Bronchial epithelial cell (primary cell): ENCODE measurements around the gene CC2D1A. TPM values are rescaled to one million over a fixed set of nuclear protein-coding genes. Genes with fewer than 3 reads are reported as not detected.
A peak's percentile ranks its signal among the peaks of the same experiment; 100 is the strongest.

Source experiments
- DNase-seq: peaks from one replicate; pipeline ENCODE4 v3.0.0-alpha.2; 2010; ENCODE audit warnings: low read depth
- FAIRE-seq: peaks from 2 replicates; lab custom pipeline; 2011; peaks lifted over from hg19 to GRCh38; lab: Jason Lieb, UNC
- H3K27me3 ChIP-seq: 2 replicates; pipeline ENCODE4 v1.5.1; 2011; ENCODE audit warnings: low read length; ENCODE audit not compliant: control insufficient read depth, insufficient read depth
- H3K36me3 ChIP-seq: 2 replicates; pipeline ENCODE4 v1.5.1; 2011; ENCODE audit warnings: low read length; ENCODE audit not compliant: control insufficient read depth, insufficient read depth
- H3K4me3 ChIP-seq: 2 replicates; pipeline ENCODE4 v1.5.1; 2011; ENCODE audit warnings: mild to moderate bottlenecking, low read depth, low read length, control low read depth
- total RNA-seq: library from RNA; depleted of rRNA; stranded (reverse); fragments of >200 nt; gene quantifications from 2 replicates; pipeline ENCODE4 v1.2.1, GENCODE V29; 2014
- TF ChIP-seq, protein P1 (sequence below): IDR thresholded peaks from 2 replicates; pipeline ENCODE4 v1.5.1; 2011; ENCODE audit warnings: mild to moderate bottlenecking, moderate library complexity, low read length, control low read depth, inconsistent platforms; ENCODE audit not compliant: insufficient read depth, severe bottlenecking

Gene CC2D1A
- total RNA-seq, 1 donor from 2014 or later = 6.8 TPM

DNA sequence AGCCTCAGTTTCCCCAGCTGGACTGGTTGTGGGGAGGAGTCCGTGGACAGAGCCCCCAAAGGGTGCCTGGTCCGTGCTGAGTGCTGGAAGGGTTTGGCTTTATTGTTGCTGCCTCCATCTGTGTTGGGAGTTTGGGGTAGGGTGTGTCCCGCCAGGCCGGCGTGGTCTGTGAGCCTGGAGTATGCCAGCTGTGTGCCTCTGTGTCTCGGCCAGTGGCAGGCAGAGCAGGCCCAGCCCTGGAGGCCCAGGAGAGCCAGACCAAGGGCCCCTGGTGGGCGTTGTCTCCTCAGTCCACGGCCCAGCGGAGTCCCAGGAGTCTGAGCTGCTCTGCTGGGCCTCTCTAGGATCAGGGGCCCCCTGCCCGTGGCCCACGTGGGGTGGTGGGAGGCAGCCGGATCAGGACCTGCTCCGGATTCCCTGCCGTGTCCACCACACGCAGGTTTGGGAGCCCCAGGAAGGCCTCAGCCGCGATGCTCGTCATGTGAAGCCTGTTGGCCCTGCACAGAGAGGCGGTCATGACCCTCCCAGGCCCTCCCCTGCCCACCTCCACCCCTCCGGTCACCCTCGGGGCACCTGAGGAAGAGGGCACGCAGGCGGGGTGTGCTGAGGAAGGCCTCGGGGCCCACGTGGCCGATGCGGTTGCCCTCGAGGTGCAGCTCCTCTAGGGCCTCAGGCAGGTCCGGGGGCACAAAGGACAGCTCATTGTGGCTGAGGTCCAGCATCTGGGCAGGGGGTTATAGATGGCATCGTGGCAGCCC is 25.6 kb downstream of the CC2D1A start:
- FAIRE-seq = no peak
- H3K4me3 ChIP-seq = no peak overlapping the region

DNA sequence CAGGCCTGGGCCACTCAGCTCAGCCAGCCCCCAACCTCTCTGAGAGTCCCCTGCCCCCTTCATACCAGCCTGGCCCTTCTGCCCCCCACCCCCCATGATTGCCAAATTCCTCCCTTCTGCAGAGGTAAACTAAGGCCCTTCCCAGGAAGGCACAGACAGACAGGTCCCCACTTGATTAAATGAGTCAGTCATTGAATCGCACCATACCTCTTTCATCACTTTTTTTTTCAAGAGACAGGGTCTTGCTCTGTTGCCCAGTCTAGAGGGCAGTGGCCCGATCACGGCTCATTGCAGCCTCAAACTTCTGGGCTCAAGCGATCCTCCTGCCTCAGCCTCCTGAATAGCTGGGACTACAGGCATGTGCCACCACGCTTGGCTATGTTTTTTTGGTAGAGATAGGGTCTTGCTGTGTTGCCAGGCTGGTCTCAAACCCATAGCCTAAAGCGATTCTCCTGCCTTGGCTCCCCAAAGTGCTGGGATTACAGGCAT is 26.2 kb downstream of the CC2D1A start:
- peak; percentile 63 for DNase-seq
- Histone ChIP-seq H3K27me3 (no peaks in the 10 kb centered on the region), H3K36me3 (peaks cover 5% of the 10 kb centered on the region), H3K4me3 (no peak overlapping the region)
- TF ChIP-seq, protein P1, sequence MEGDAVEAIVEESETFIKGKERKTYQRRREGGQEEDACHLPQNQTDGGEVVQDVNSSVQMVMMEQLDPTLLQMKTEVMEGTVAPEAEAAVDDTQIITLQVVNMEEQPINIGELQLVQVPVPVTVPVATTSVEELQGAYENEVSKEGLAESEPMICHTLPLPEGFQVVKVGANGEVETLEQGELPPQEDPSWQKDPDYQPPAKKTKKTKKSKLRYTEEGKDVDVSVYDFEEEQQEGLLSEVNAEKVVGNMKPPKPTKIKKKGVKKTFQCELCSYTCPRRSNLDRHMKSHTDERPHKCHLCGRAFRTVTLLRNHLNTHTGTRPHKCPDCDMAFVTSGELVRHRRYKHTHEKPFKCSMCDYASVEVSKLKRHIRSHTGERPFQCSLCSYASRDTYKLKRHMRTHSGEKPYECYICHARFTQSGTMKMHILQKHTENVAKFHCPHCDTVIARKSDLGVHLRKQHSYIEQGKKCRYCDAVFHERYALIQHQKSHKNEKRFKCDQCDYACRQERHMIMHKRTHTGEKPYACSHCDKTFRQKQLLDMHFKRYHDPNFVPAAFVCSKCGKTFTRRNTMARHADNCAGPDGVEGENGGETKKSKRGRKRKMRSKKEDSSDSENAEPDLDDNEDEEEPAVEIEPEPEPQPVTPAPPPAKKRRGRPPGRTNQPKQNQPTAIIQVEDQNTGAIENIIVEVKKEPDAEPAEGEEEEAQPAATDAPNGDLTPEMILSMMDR = no peak
- FAIRE-seq = no peak

More for the DNA sequence above, 25.6 kb downstream of the CC2D1A start:
- TF ChIP-seq, protein P1 = no peak
- DNase-seq = no peak
- peaks cover 10% of the 10 kb centered on the region for H3K36me3 ChIP-seq
- no peaks in the 10 kb centered on the region for H3K27me3 ChIP-seq

DNA sequence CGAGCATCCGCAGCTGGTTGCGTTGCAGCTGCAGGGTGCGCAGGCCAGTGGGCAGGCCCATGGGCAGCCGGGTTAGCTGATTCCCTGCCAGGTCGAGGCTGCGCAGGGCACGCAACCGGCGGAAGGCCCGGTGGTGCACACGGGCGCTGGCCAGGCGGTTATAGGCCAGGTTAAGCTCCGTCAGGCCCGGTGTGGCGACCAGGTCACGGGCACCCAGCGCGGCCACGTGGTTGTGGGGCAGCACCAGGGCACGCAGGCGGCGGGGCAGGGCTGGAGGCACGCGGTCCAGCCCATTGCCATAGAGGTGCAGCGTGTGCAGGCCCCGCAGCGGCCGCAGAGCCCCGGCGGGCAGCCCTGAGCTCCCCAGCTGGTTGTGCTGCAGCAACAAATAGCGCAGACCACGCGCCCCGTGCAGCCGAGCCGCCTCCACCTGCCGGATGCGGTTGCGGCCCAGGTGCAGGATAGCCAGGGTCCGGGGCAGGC is 27.0 kb downstream of the CC2D1A start:
- TF ChIP-seq, protein P1 = no peak
- Histone ChIP-seq H3K4me3 (no peak overlapping the region), H3K27me3 (no peaks in the 10 kb centered on the region), H3K36me3 (peaks cover 3% of the 10 kb centered on the region)
- DNase-seq = no peak
- no peak for FAIRE-seq

DNA sequence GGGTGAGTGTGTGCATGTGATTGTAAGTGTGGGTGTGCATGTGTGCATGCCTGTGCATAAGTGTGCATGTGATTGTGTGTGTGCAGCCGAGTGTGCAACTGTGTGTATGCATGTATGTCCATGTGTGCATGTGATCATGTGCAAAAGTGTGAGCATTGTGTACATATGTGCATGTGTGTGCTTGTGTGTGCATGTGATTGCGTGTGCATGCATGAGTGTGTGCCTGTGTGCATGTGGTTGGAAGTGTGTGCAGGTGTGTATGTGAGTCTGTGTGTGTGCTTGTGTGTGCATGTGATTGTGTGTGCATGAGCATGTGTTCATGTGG is 28.7 kb downstream of the CC2D1A start:
- peaks cover 2% of the 10 kb centered on the region for H3K36me3 ChIP-seq
- DNase-seq (no peak), FAIRE-seq (peak; percentile 99)
- TF ChIP-seq, protein P1 = no peak
- H3K27me3 ChIP-seq = no peaks in the 10 kb centered on the region
- H3K4me3 ChIP-seq = no peak overlapping the region

DNA sequence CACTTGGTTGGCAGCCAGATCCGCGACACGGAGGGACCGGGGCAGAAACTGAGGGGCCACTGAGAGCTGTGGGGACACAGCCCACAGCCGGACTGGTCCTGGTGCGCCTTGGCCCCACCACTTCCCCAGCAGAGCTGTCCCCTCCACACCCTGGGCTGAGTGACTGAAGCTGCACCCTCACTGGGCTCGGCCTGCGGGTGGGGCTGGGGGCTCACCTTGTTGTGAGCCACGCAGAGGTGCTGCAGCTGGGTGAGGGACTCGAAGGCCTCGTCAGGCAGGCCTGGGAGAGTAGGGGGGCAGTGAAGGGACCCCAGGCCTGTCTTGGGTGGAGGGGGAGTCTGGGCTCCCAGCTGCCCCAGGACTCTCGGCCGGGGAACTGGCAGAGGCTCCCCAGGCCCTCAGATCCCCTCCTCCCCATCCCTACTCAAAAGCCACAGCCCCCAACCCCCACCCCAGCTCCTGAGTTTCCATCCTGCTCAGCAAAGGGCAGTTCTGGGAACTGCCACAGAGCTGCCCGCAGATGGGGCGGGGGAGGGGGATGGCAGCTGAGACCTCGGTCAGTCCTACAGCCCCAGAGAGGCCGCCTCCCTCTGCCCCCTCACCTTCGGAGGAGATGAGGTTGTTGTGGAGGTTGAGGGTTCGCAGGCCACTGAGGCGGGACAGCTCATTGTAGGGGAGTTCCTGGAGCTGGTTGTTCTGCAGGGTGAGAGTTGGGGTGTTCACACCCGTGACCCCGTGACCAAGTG is 29.9 kb downstream of the CC2D1A start:
- TF ChIP-seq, protein P1 = no peak
- DNase-seq (no peak), FAIRE-seq (no peak)
- Histone ChIP-seq H3K36me3 (no peaks in the 10 kb centered on the region), H3K27me3 (no peaks in the 10 kb centered on the region), H3K4me3 (no peak overlapping the region)
